Measurements from ENCODE around the gene IRAK2. TPM values are rescaled to one million over a fixed set of nuclear protein-coding genes. Genes with fewer than 3 reads are reported as not detected.

The IRAK2 gene
- total RNA-seq, 1 experiment from 2014 or later = 5.5 TPM

DNA sequence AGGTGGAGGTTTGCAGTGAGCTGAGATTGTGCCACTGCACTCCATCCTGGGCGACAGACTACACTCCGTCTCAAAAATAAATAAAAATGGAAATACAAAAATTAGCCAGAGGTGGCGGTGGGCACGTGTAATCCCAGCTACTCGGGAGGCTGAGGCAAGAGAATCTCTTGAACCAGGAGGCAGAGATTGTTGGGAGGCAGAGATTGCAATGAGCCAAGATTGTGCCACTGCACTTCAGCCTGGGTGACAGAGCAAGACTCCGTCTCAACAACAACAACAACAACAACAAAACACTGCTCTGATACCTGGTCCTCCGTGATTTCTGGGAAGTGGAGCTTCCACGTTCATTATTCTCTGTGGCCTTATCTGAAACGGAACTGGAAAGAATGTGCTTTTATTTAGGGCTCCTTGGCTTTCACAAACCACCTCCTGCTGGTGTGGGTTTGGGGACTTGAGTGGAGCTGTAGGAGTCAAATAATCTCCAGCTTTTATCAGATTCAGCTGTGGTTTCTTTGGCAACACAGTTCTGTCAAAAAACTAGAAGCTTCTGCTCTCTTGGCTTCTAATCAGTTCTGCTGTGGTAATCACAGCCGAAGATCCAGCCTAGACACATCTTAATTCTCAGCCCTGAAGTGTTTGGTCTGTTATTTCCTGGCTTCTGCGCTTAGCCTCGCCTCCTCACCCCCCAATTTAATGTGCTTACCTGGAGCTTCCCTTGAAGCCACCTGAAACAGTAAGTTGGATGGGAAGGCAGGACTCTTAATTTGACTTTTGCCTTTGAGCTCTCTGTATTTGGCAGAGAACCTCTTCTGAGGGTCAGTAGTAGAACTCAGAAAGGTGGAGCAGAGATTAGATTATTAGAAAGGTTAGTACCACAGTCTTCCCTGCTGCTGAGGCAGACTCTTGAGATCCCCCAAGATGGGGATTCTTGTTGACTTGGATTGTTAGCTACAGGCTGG is 21.4 kb downstream of the IRAK2 start:
- Histone ChIP-seq H3K4me1 (ENCODE audit: insufficient read depth, low read length) (peaks cover 19% of the 10 kb centered on the region), H3K9me3 (ENCODE audit: low read length) (no peaks in the 10 kb centered on the region), H3K4me3 (ENCODE audit: low read length) (no peak overlapping the region), H2AFZ (ENCODE audit: low read length) (no peak overlapping the region), H4K20me1 (ENCODE audit: low read length) (no peaks in the 10 kb centered on the region), H3K36me3 (ENCODE audit: low read depth, low read length) (no peaks in the 10 kb centered on the region; the same call in 1 of the 2 replicates), H3K79me2 (ENCODE audit: low read length) (no peaks in the 10 kb centered on the region), H3K27ac (ENCODE audit: low read length) (no peak overlapping the region), H3K4me2 (ENCODE audit: low read length) (no peak overlapping the region), H3K9me2 (replicated peaks; ENCODE audit: low read length) (no peaks in the 10 kb centered on the region), H3K9ac (ENCODE audit: low read length) (no peak overlapping the region), H3K27me3 (ENCODE audit: low read length) (no peaks in the 10 kb centered on the region), H3F3A (ENCODE audit: low read length, unreplicated experiment) (peaks cover 3% of the 10 kb centered on the region)
- no peak for TF ChIP-seq CTCF (conservative IDR thresholded peaks at IDR 0.05; ENCODE audit: low read depth, low read length)
- TF ChIP-seq EZH2phosphoT487 (IDR thresholded peaks at IDR 0.05; ENCODE audit: borderline replicate concordance, low read length) = no peak
- no peak for TF ChIP-seq EZH2 (IDR thresholded peaks at IDR 0.05; ENCODE audit: low read length, unreplicated experiment)
- POLR2A ChIA-PET (ENCODE audit: unreplicated experiment) = no interaction called here
- no TSS peak for BruUV-seq (replicated peaks)
- DNase-seq = no peak
- ATAC-seq = no peak
- CTCF ChIA-PET = interaction anchor here (0.7 kb wide), 1 partner anchor 24 kb away, joined by 7 read pairs; no protein-coding TSS in a partner anchor
- intact Hi-C loops (cut with micrococcal nuclease) = no loop called here

- Histone ChIP-seq H3K79me2 (ENCODE audit: low read length) (no peaks in the 10 kb centered on the region), H3K4me1 (ENCODE audit: insufficient read depth, low read length) (peaks cover 29% of the 10 kb centered on the region), H2AFZ (ENCODE audit: low read length) (no peak overlapping the region), H3K9me2 (replicated peaks; ENCODE audit: low read length) (no peaks in the 10 kb centered on the region), H3K4me3 (ENCODE audit: low read length) (no peak overlapping the region), H4K20me1 (ENCODE audit: low read length) (no peaks in the 10 kb centered on the region), H3K27ac (ENCODE audit: low read length) (no peak overlapping the region), H3K36me3 (ENCODE audit: low read depth, low read length) (no peaks in the 10 kb centered on the region; the same call in 1 of the 2 replicates), H3F3A (ENCODE audit: low read length, unreplicated experiment) (peaks cover 3% of the 10 kb centered on the region), H3K9ac (ENCODE audit: low read length) (no peak overlapping the region), H3K9me3 (ENCODE audit: low read length) (no peaks in the 10 kb centered on the region), H3K4me2 (ENCODE audit: low read length) (no peak overlapping the region), H3K27me3 (ENCODE audit: low read length) (no peaks in the 10 kb centered on the region)
- TF ChIP-seq EZH2 (IDR thresholded peaks at IDR 0.05; ENCODE audit: low read length, unreplicated experiment) = no peak
- TF ChIP-seq EZH2phosphoT487 (IDR thresholded peaks at IDR 0.05; ENCODE audit: borderline replicate concordance, low read length) = no peak
- no peak for TF ChIP-seq CTCF (conservative IDR thresholded peaks at IDR 0.05; ENCODE audit: low read depth, low read length)
- ChIA-PET CTCF (interaction anchor here (0.5 to 0.7 kb wide), 2 partner anchors 26 to 29 kb away, joined by 3 to 7 read pairs; no protein-coding TSS in a partner anchor), POLR2A (ENCODE audit: unreplicated experiment) (interaction anchor here (0.9 kb wide), 1 partner anchor 76 kb away, joined by 8 read pairs; no protein-coding TSS in a partner anchor)
- BruUV-seq (replicated peaks) = no TSS peak
- no peak for DNase-seq
- intact Hi-C loops (cut with micrococcal nuclease) = no loop called here
- no peak for ATAC-seq
Measured at GRCh38 chr3:10187290-10187876, 22.7 kb downstream of the IRAK2 start.
